Testis (tissue), 3 donors: ENCODE data around the gene ATXN7L3B. TPM values are rescaled to one million over a fixed set of nuclear protein-coding genes. Genes with fewer than 3 reads are reported as not detected.
"Not testable (repeated sequence)": the region's sequence is repeated elsewhere in the genome, so short reads cannot be mapped to it uniquely, and the experiment has no call there.

Experiments
- DNase-seq: peaks from one replicate; pipeline ENCODE4 v3.0.0-alpha.2; 2019
- H3K27ac ChIP-seq, 2 donors: fragments of 200-600 bp; sonication (generic); one replicate each; pipeline ENCODE4 v1.5.1; 2019
- H3K27me3 ChIP-seq: fragments of 200-600 bp; sonication (generic); one replicate; pipeline ENCODE4 v1.5.1; 2019
- H3K36me3 ChIP-seq: fragments of 200-600 bp; sonication (generic); one replicate; pipeline ENCODE4 v1.5.1; 2017; ENCODE audit warnings: low read depth; ENCODE audit errors: missing control alignments
- H3K4me1 ChIP-seq: fragments of 200-600 bp; sonication (generic); one replicate; pipeline ENCODE4 v1.5.1; 2019
- H3K4me3 ChIP-seq, 2 donors: fragments of 200-600 bp; sonication (generic); one replicate each; pipeline ENCODE4 v1.5.1; 2017 to 2019
- H3K9me3 ChIP-seq: fragments of 200-600 bp; sonication (generic); one replicate; pipeline ENCODE4 v1.5.1; 2017
- CTCF ChIP-seq, 3 experiments: fragments of 450-650 bp in 2 of 3; fragments of 200-600 bp in 1 of 3; sonication (generic) in 1 of 3; IDR thresholded peaks; one replicate each; pipeline ENCODE4 v1.5.1; 2016 to 2019; ENCODE audit warnings: antibody characterized with exemption in 3 of 3, mild to moderate bottlenecking in 2 of 3, moderate library complexity in 1 of 3
- POLR2A ChIP-seq: fragments of 450-650 bp; IDR thresholded peaks from one replicate; pipeline ENCODE4 v1.6.1; 2017; ENCODE audit warnings: antibody characterized with exemption, mild to moderate bottlenecking, moderate library complexity
- WGBS, 2 donors: methylation state at CpG; one replicate each; pipeline ENCODE4 v1.1.5; 2018; 5-methylcytosine and 5-hydroxymethylcytosine counted together
- intact Hi-C: fragments of 100-400 bp; cut with DNase I; formaldehyde crosslinking; loops from one replicate; pipeline ENCODE4 v1.15.1; 2023; ENCODE audit warnings: low total_unique reads
- polyA plus RNA-seq: library from polyadenylated mRNA; stranded (reverse); fragments of 350-450 nt; fragmentation: Illumina TruSeq; extraction: RNeasy Lipid Tissue Mini Kit (QIAGEN cat#74804); gene quantifications from one replicate; pipeline ENCODE4 v1.2.3, GENCODE V29; 2014; ENCODE audit warnings: low read depth, low replicate concordance; ENCODE audit not compliant: insufficient read depth
- total RNA-seq, 2 donors: library from RNA; depleted of rRNA; stranded (reverse); fragments of >200 nt; gene quantifications; one replicate each; pipeline ENCODE4 v1.2.3, GENCODE V29; 2016

ATXN7L3B gene
- total and polyA plus RNA-seq, 3 donors from 2014 or later, result 20.2 to 23.5 (median 21.0) TPM

GRCh38 chr12:74491374-74491773, 46.3 kb upstream of the ATXN7L3B start:
- TF ChIP-seq CTCF (IDR thresholded peaks at IDR 0.05) (no peak), POLR2A (no peak)
- 36 to 55% methylated on average over 1 of the region's 1 CpG for WGBS, 2 donors
- Histone ChIP-seq H3K4me3 (no peak overlapping the region), H3K27ac (no peak overlapping the region), H3K9me3 (no peaks in the 10 kb centered on the region), H3K36me3 (no peaks in the 10 kb centered on the region), H3K27me3 (no peaks in the 10 kb centered on the region), H3K4me1 (no peaks in the 10 kb centered on the region)
- intact Hi-C loops, result no loop called here
- no peak for DNase-seq

- TF ChIP-seq POLR2A, result no peak
- no peak for TF ChIP-seq CTCF (IDR thresholded peaks at IDR 0.05)
- WGBS, 2 donors, result 82 to 87% methylated on average over 1 of the region's 1 CpG
- H3K4me3 ChIP-seq, result no peak overlapping the region
- H3K27me3 ChIP-seq, result no peaks in the 10 kb centered on the region
- no peaks in the 10 kb centered on the region for H3K9me3 ChIP-seq
- no peaks in the 10 kb centered on the region for H3K4me1 ChIP-seq
- H3K36me3 ChIP-seq, result no peaks in the 10 kb centered on the region
- no peak for DNase-seq
- intact Hi-C loops, result no loop called here
- no peak overlapping the region for H3K27ac ChIP-seq
These were observed 38.4 kb upstream of the ATXN7L3B start for GRCh38 chr12:74499192-74499591.

- intact Hi-C loops, H3K36me3 ChIP-seq, DNase-seq, H3K4me3 ChIP-seq, H3K27me3 ChIP-seq, H3K9me3 ChIP-seq, H3K4me1 ChIP-seq, H3K27ac ChIP-seq: not testable (repeated sequence)
- 72 to 86% methylated on average over 22 to 26 of the region's 31 CpGs for WGBS, 2 donors
These were observed 28.6 kb upstream of the ATXN7L3B start for GRCh38 chr12:74508873-74509657.

GRCh38 chr12:74509886-74510285, 27.7 kb upstream of the ATXN7L3B start:
- Histone ChIP-seq H3K4me3 (no peak overlapping the region), H3K9me3 (no peaks in the 10 kb centered on the region), H3K4me1 (no peaks in the 10 kb centered on the region), H3K36me3 (no peaks in the 10 kb centered on the region), H3K27me3 (no peaks in the 10 kb centered on the region), H3K27ac (no peak overlapping the region)
- TF ChIP-seq POLR2A, result no peak
- TF ChIP-seq CTCF (IDR thresholded peaks at IDR 0.05), result no peak
- intact Hi-C loops, result no loop called here
- DNase-seq, result no peak

- no peaks in the 10 kb centered on the region for H3K36me3 ChIP-seq
- no peaks in the 10 kb centered on the region for H3K27me3 ChIP-seq
- no peaks in the 10 kb centered on the region for H3K4me1 ChIP-seq
- TF ChIP-seq POLR2A, result no peak
- TF ChIP-seq CTCF (IDR thresholded peaks at IDR 0.05), result no peak
- 71 to 75% methylated on average over 15 of the region's 15 CpGs for WGBS, 2 donors
- DNase-seq, result no peak
- no peaks in the 10 kb centered on the region for H3K9me3 ChIP-seq
- no peak overlapping the region for H3K27ac ChIP-seq
- no peak overlapping the region for H3K4me3 ChIP-seq
- intact Hi-C loops, result no loop called here
These were observed 23.4 kb upstream of the ATXN7L3B start for GRCh38 chr12:74514098-74514872.
